Ishikawa (cell line): Measurements from ENCODE around the gene PAXX.

Experiments used
- CEBPB ChIP-seq: IDR thresholded peaks from 2 replicates; pipeline ENCODE4 v1.6.1; 2012
- EP300 ChIP-seq: IDR thresholded peaks from 2 replicates; pipeline ENCODE4 v1.6.1; 2012; ENCODE audit warnings: borderline replicate concordance
- MAX ChIP-seq: IDR thresholded peaks from 2 replicates; pipeline ENCODE4 v1.6.1; 2012
- NFIC ChIP-seq: IDR thresholded peaks from 2 replicates; pipeline ENCODE4 v1.6.1; 2012
- RAD21 ChIP-seq: IDR thresholded peaks from 2 replicates; pipeline ENCODE4 v1.6.1; 2012; ENCODE audit warnings: low read depth
- REST ChIP-seq: IDR thresholded peaks from 2 replicates; pipeline ENCODE4 v1.6.1; 2012; ENCODE audit warnings: low read depth, mild to moderate bottlenecking
- TAF1 ChIP-seq: IDR thresholded peaks from 2 replicates; pipeline ENCODE4 v1.6.1; 2012; ENCODE audit warnings: low read depth, mild to moderate bottlenecking
- TCF12 ChIP-seq: IDR thresholded peaks from 2 replicates; pipeline ENCODE4 v1.6.1; 2012; ENCODE audit warnings: low read depth
- TEAD4 ChIP-seq: IDR thresholded peaks from 2 replicates; pipeline ENCODE4 v1.6.1; 2012
- YY1 ChIP-seq: IDR thresholded peaks from 2 replicates; pipeline ENCODE4 v1.6.1; 2012; ENCODE audit warnings: low read depth
- ZBTB7A ChIP-seq: IDR thresholded peaks from 2 replicates; pipeline ENCODE4 v1.6.1; 2012; ENCODE audit warnings: low read depth

GRCh38 chr9:136965771-136966484 lies 26.3 kb upstream of the PAXX start:
- TF ChIP-seq CEBPB (no peak), RAD21 (no peak), ZBTB7A (no peak), MAX (no peak), EP300 (no peak), TAF1 (no peak), REST (no peak), TEAD4 (no peak), NFIC (no peak), YY1 (no peak), TCF12 (no peak)
